Calu3 (cell line): Measurements from ENCODE around the gene GRK6. TPM values are rescaled to one million over a fixed set of nuclear protein-coding genes. Genes with fewer than 3 reads are reported as not detected.

ENCODE experiments used
- BruUV-seq: library from RNA; stranded (reverse); fragments of 400-500 nt; replicated peaks from 2 replicates; lab custom pipeline; 2021; lab: Mats Ljungman, UMichigan
- CTCF ChIA-PET: fragments of 300-600 bp; sonication (Branson Sonifier 250); formaldehyde crosslinking; loops from one replicate; lab custom pipeline; 2022; ENCODE audit warnings: antibody characterized with exemption; lab: Charles Lee
- DNase-seq: peaks from one replicate; pipeline ENCODE4 v3.0.0; 2022
- H3K27ac Mint-ChIP-seq: one replicate; pipeline ENCODE4 v1.8.0; 2022; ENCODE audit warnings: mixed read lengths; ENCODE audit not compliant: unreplicated experiment
- H3K27me3 Mint-ChIP-seq: one replicate; pipeline ENCODE4 v1.8.0; 2022; ENCODE audit warnings: mixed read lengths; ENCODE audit not compliant: unreplicated experiment
- H3K36me3 Mint-ChIP-seq: one replicate; pipeline ENCODE4 v1.8.0; 2022; ENCODE audit warnings: mild to moderate bottlenecking, moderate library complexity, mixed read lengths; ENCODE audit not compliant: insufficient read depth, unreplicated experiment
- H3K4me1 Mint-ChIP-seq: one replicate; pipeline ENCODE4 v1.8.0; 2022; ENCODE audit warnings: mild to moderate bottlenecking, low read depth, mixed read lengths; ENCODE audit not compliant: unreplicated experiment
- H3K4me3 Mint-ChIP-seq: one replicate; pipeline ENCODE4 v1.8.0; 2022; ENCODE audit warnings: mild to moderate bottlenecking, low read depth, moderate library complexity, mixed read lengths; ENCODE audit not compliant: unreplicated experiment
- H3K9me3 Mint-ChIP-seq: one replicate; pipeline ENCODE4 v1.8.0; 2022; ENCODE audit warnings: low read depth, mixed read lengths; ENCODE audit not compliant: unreplicated experiment
- intact Hi-C: fragments of 100-400 bp; cut with micrococcal nuclease; formaldehyde crosslinking; loops from one replicate; pipeline ENCODE4 v1.10.0; 2022; ENCODE audit not compliant: unreplicated experiment
- total RNA-seq: library from RNA; stranded (reverse); gene quantifications from 2 replicates; pipeline ENCODE4 v1.2.3, GENCODE V29; 2022
- TF ChIP-seq, protein P1 (sequence below): fragments of 200-600 bp; IDR thresholded peaks from one replicate; pipeline ENCODE4 v1.8.0; 2022; ENCODE audit warnings: antibody characterized with exemption; ENCODE audit not compliant: unreplicated experiment

GRK6 gene
- total RNA-seq, 1 experiment from 2014 or later, result 72.6 TPM

GRCh38 chr5:177433658-177434217, 7.3 kb downstream of the GRK6 start:
- BruUV-seq, result no TSS peak
- TF ChIP-seq, protein P1, sequence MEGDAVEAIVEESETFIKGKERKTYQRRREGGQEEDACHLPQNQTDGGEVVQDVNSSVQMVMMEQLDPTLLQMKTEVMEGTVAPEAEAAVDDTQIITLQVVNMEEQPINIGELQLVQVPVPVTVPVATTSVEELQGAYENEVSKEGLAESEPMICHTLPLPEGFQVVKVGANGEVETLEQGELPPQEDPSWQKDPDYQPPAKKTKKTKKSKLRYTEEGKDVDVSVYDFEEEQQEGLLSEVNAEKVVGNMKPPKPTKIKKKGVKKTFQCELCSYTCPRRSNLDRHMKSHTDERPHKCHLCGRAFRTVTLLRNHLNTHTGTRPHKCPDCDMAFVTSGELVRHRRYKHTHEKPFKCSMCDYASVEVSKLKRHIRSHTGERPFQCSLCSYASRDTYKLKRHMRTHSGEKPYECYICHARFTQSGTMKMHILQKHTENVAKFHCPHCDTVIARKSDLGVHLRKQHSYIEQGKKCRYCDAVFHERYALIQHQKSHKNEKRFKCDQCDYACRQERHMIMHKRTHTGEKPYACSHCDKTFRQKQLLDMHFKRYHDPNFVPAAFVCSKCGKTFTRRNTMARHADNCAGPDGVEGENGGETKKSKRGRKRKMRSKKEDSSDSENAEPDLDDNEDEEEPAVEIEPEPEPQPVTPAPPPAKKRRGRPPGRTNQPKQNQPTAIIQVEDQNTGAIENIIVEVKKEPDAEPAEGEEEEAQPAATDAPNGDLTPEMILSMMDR, result no peak
- H3K9me3 Mint-ChIP-seq, result no peaks in the 10 kb centered on the region
- H3K4me3 Mint-ChIP-seq, result no peak overlapping the region
- intact Hi-C loops, result no loop called here
- no peak overlapping the region for H3K27ac Mint-ChIP-seq
- CTCF ChIA-PET, result interaction anchor here (1.3 kb wide), 1 partner anchor 11 kb away, joined by 3 read pairs; no protein-coding TSS in a partner anchor
- peaks cover 17% of the 10 kb centered on the region for H3K4me1 Mint-ChIP-seq
- H3K36me3 Mint-ChIP-seq, result peaks cover 73% of the 10 kb centered on the region
- no peak for DNase-seq
- no peaks in the 10 kb centered on the region for H3K27me3 Mint-ChIP-seq

- Mint-ChIP-seq H3K27me3 (no peaks in the 10 kb centered on the region), H3K36me3 (peaks cover 68% of the 10 kb centered on the region), H3K4me3 (no peak overlapping the region), H3K27ac (no peak overlapping the region), H3K4me1 (peaks cover 10% of the 10 kb centered on the region), H3K9me3 (no peaks in the 10 kb centered on the region)
- no TSS peak for BruUV-seq
- CTCF ChIA-PET, result interaction anchor here (0.6 to 1.3 kb wide), 2 partner anchors 10 to 45 kb away, joined by 3 to 4 read pairs; no protein-coding TSS in a partner anchor
- TF ChIP-seq, protein P1, result no peak
- intact Hi-C loops, result no loop called here
- no peak for DNase-seq
Observed at GRCh38 chr5:177434437-177434836, 8.0 kb downstream of the GRK6 start.

DNA sequence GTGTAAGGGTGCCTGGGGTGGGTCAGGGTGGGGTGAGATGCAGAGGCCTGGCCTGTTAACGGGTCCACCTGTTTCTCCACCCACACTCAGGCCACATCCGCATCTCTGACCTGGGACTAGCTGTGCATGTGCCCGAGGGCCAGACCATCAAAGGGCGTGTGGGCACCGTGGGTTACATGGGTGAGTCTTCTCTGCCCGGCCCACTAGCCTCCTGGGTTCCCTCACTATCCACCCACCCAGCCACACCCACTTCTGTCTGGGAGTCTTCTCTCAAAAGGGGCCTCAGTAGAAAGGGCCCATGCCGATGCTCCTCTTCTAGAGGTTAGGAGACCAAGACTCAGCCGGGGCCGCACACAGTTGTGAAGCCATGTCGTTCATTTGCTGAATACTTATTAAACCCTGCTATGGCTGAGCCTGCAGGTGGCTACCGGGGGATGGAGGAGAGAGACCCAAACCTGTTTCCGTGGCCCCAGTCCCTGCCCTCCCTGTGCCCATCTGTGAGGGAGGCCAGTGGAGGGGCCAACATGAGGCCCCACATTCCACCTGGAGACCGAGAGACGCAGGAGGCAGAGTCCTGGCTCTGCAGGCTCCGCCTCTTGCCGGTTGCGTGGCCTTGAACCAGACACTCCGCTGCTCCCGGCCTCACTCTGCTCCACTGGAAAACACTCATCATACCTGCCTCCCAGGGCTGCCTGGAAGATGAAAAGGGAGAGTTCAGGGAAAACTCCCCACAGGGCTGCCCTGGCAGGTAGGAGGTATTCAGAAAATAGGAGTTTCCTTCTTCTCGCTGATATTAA, 8.7 kb downstream of the GRK6 start:
- BruUV-seq, result no TSS peak
- Mint-ChIP-seq H3K4me1 (peaks cover 7% of the 10 kb centered on the region), H3K9me3 (no peaks in the 10 kb centered on the region), H3K27ac (no peak overlapping the region), H3K36me3 (peaks cover 68% of the 10 kb centered on the region), H3K27me3 (no peaks in the 10 kb centered on the region), H3K4me3 (no peak overlapping the region)
- CTCF ChIA-PET, result interaction anchor here (0.6 kb wide), 1 partner anchor 46 kb away, joined by 4 read pairs; no protein-coding TSS in a partner anchor
- intact Hi-C loops, result no loop called here
- DNase-seq, result no peak
- TF ChIP-seq, protein P1, result no peak

- no TSS peak for BruUV-seq
- no peaks in the 10 kb centered on the region for H3K9me3 Mint-ChIP-seq
- CTCF ChIA-PET, result no interaction called here
- no peak for DNase-seq
- peaks cover 7% of the 10 kb centered on the region for H3K4me1 Mint-ChIP-seq
- H3K36me3 Mint-ChIP-seq, result peaks cover 65% of the 10 kb centered on the region
- no peak overlapping the region for H3K4me3 Mint-ChIP-seq
- H3K27ac Mint-ChIP-seq, result no peak overlapping the region
- TF ChIP-seq, protein P1, result no peak
- H3K27me3 Mint-ChIP-seq, result no peaks in the 10 kb centered on the region
- intact Hi-C loops, result no loop called here
Observed at GRCh38 chr5:177435847-177436536, 9.5 kb downstream of the GRK6 start.
